HL-60 (cell line): Measurements from ENCODE around the gene PLEKHO1.

Source experiments
- DNase-seq, 2 experiments: peaks; one replicate each; pipeline ENCODE4 v3.0.0-alpha.2; 2010 to 2020; ENCODE audit warnings: low read depth in 1 of 2, low spot score in 1 of 2
- H3K27ac ChIP-seq: fragments of 250-450 bp; sonication (Bioruptor Pico); replicated peaks from 2 replicates; pipeline ENCODE4 v1.5.1; 2020; ENCODE audit warnings: mild to moderate bottlenecking, moderate library complexity
- H3K27me3 ChIP-seq: fragments of 250-450 bp; sonication (Bioruptor Pico); 2 replicates; pipeline ENCODE4 v1.5.1; 2021; ENCODE audit warnings: mild to moderate bottlenecking, moderate library complexity; ENCODE audit not compliant: insufficient read depth, poor library complexity, severe bottlenecking
- H3K4me3 ChIP-seq: replicated peaks from 2 replicates; pipeline ENCODE4 v1.5.1; 2011; ENCODE audit warnings: mild to moderate bottlenecking, control low read depth, low read length; ENCODE audit not compliant: insufficient read depth
- CTCF ChIP-seq: IDR thresholded peaks from one replicate; pipeline ENCODE4 v1.5.1; 2011; ENCODE audit warnings: low read length, control low read depth, inconsistent platforms; ENCODE audit not compliant: insufficient read depth
- GABPA ChIP-seq: IDR thresholded peaks from 2 replicates; pipeline ENCODE4 v1.6.1; 2012; ENCODE audit warnings: low read depth
- POLR2AphosphoS5 ChIP-seq: IDR thresholded peaks from 2 replicates; pipeline ENCODE4 v1.6.1; 2012; ENCODE audit warnings: low read depth
- REST ChIP-seq: IDR thresholded peaks from 2 replicates; pipeline ENCODE4 v1.6.1; 2012; ENCODE audit warnings: low read depth; ENCODE audit not compliant: insufficient replicate concordance
- SPI1 ChIP-seq: IDR thresholded peaks from 2 replicates; pipeline ENCODE4 v1.6.1; 2012; ENCODE audit warnings: low read depth, mild to moderate bottlenecking, borderline replicate concordance

The PLEKHO1 gene

GRCh38 chr1:150165622-150166612, 16.2 kb downstream of the PLEKHO1 start:
- no peak overlapping the region for H3K4me3 ChIP-seq
- no peaks in the 10 kb centered on the region for H3K27me3 ChIP-seq
- H3K27ac ChIP-seq: peak overlapping the region; percentile 89
- DNase-seq: peak in 1 of 2 experiments; percentile 59
- TF ChIP-seq POLR2AphosphoS5 (no peak), CTCF (peak; percentile 60), REST (no peak)

GRCh38 chr1:150168960-150169601, 19.4 kb downstream of the PLEKHO1 start:
- TF ChIP-seq CTCF (peak; percentile 53), SPI1 (no peak)
- Histone ChIP-seq H3K4me3 (no peak overlapping the region), H3K27me3 (no peaks in the 10 kb centered on the region), H3K27ac (no peak overlapping the region)
- peak in 1 of 2 experiments; percentile 64 for DNase-seq

- TF ChIP-seq CTCF (no peak), REST (no peak), SPI1 (no peak), GABPA (no peak), POLR2AphosphoS5 (no peak)
- Histone ChIP-seq H3K27me3 (no peaks in the 10 kb centered on the region), H3K27ac (no peak overlapping the region), H3K4me3 (no peak overlapping the region)
- DNase-seq: no peak
Observed at GRCh38 chr1:150171801-150172200, 22.1 kb downstream of the PLEKHO1 start.
